GM19467 (cell line): ENCODE results near the gene COL4A2.

Experiments used
- ATAC-seq: cut with Tn5 transposase; IDR thresholded peaks from one replicate; pipeline ENCODE4 v1.9.1; 2021; ENCODE audit warnings: mild to moderate bottlenecking, moderate library complexity; ENCODE audit not compliant: unreplicated experiment

The COL4A2 gene

DNA sequence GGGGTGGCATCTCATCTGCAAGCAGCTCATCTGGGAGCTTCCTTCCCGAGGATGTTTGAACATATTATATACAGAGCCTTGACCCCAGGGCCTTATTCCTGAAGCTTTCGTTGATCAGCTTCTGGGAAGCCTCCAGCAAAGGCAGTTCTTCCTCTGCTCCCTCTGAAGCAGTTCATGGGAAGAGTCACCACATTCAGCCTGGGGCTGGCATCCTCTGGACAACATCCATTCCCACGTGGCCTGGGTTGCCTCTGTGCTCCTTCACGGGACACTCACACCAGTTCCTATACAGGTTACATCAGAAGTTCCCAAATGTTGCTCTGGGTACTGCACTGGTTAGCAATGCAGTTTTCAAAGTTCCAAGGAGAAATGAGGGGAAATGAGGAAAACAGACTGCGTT lies 29.6 kb downstream of the COL4A2 start:
- ATAC-seq: no peak

GRCh38 chr13:110337247-110337646 lies 30.2 kb downstream of the COL4A2 start:
- ATAC-seq: no peak

DNA sequence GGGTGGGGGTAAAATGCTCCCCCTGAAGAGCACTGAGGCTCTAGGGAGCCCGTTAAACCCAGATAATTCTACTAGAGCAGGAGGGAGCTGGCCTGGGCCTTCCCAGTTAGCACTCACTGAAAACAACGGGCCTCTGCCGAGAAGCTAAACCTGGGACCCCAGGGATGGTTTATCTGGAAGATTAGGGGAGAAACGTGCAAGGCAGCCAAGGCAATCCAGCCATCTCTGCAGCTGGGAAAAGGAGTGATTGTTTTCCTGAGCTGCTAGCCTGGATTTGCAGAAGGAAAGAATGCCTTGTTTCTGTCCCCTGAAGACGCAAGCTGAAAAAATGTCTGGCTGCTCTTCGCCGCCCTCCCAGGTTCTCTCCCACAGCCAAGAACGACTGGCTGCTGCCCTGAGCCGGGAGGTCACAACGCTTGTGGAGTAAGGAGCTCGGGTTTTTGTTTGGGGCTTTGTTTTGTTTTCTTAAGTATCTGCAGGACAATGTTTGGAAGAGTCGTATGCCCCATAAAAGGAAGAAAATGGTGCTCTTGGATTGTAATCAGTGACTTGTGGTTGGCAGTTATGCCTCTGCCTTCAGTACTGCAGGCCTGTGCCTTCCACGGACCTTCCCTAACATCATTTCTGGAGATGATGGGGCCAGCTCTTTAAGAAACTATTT lies 31.5 kb downstream of the COL4A2 start:
- no peak for ATAC-seq

DNA sequence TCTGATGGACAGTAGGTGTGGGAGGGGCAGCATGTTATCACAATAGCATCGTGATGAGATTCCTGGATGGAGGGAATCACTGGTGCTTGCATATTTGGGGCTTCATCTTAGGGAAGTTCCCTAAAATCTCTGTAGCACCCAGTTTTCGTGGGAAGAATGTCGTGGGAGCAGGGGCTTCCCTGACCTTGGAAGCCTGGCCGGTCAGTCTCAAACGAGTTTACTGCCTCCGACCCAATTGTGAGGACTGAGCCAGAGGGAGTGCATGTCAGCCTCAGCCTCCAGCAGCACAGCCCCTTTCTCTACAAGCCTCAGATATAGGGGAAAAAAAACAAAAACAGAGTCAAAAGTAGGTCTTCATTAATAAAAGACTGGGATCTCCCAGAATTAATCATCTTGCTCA lies 32.2 kb downstream of the COL4A2 start:
- no peak for ATAC-seq

GRCh38 chr13:110339975-110340550 lies 33.0 kb downstream of the COL4A2 start:
- ATAC-seq: no peak

DNA sequence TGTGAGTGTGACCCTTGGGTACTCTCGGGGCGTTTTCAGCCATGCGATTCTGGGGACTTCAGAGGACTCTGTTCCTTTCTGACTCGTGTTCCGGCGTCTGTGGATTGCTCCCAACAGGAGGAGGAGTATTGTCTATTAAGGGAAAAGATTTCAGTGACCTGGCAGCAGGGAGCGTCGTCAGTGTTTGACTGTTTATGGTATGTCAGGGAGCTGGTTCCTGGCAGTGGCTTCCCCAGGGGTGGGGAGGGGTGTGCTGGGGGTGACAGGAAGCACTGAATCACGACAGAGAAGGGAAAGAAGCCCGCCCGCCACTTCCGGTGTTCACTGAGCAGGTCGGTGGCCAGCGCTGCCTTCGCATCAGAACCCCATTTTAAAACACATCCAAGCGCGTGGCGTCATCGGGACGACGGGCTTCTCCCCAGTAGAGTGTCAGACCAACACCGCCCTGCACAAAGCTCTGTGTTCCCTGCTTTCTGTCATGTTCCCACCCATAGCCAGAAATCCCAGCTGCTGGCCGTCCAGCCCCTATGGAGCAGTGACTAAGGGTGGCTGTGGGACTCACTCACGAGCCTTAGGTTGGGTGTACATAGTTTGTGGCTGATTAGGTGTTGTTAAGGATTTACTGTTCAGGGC lies 33.8 kb downstream of the COL4A2 start:
- no peak for ATAC-seq

DNA sequence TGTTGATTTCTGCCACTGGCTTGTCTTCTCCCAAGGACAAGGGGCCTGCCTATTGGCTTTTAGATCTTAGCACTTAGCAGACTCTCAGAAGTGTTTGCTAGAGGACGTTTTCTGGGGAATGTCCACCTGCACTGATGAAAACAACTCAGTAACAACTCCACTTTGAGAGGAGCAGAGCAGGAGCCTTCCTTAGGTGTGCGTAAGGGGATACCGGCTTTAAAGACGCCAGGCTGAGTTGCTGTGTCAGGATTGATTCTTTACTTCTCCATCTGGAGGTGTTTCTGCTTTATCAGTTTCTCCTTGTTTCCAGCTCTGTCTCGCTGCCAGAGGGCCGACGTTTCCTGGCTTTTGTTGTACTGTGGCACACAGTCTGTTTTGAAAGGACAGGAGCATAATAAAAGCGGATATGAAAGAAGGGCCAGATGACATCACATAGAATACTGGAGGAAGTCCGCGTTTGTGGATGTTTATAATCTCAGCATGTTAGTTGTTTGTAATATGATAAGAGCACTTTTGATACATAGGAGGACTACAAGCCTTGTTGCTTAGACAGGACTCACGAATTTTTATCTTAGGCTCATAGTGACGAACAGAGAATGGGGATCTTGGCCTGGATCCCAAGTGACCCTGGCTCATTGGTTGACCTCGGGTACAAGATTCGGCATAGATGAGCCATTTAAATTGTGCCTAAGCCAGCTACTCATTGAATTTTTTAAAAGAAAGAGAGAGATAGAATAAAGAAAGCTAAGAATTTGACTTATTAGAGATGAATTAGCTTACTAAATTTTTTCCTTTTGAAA lies 34.6 kb downstream of the COL4A2 start:
- ATAC-seq: no peak

GRCh38 chr13:110342474-110342873 lies 35.4 kb downstream of the COL4A2 start:
- ATAC-seq: no peak

DNA sequence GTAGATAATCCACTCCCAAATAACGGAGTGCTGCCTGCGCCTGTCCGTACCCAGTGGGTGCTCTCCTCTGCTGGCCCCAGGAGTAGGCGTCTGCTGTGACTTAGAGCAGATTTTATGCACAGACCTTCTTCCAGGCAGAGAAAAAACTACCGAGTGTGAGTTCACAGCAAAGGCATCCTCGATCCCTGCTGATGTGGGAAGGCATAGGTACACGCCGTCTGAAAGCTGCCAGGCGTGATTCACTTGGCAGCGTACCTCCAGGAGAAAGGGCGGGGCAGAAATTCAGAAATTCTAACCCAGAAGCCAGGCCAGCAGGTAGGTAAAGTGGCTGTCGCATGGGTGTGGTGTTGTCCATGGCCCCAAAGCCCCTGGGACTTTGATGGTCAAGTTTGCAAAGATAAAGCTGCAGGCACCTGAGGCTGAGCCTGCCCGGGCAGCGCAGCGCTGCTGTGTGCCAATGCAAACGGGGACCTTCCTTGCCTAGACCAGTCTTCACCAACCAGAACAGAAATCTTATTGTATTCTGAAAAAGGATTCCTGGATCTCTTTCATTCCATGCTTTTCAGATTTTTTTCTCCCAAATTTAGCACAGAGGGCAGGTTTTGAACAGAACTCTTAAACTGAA lies 36.3 kb downstream of the COL4A2 start:
- ATAC-seq: no peak

DNA sequence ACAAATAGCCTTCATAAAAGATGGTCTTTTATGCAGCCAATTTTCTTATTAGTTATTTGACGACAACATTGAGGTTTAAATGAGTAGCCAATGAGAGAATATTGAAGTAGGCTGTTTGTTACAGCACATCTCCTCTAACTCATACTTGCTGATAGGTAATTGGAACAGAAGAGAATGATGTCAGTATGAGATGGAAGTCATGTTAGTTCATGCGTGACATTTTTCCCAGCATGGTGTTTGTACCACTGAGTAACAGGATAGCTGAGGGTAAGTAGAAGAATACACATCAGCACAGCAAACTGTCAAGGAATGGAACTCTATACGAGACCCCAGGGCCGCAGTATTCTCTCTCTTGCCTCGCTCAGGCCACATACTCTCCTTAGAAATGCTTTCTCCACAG lies 37.2 kb downstream of the COL4A2 start:
- no peak for ATAC-seq

DNA sequence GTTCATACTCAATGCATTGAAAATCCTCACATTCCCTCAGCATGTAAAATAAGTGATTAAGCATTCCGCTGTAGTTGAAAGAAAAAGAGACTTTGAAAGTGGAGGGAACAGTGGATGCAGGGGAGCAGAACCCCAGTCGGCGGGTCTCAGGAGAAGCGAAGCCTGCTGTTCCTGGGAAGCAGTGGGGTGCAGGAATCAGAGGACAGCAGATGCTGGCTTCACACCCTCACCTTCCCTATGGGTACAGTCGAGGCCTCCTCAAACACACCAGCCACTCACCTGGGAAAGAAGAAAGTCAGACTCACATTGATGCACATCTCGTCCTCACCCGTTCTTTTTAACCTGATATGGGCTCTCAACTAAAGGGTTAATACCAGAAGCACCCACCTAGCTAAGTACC lies 38.2 kb downstream of the COL4A2 start:
- ATAC-seq: no peak

DNA sequence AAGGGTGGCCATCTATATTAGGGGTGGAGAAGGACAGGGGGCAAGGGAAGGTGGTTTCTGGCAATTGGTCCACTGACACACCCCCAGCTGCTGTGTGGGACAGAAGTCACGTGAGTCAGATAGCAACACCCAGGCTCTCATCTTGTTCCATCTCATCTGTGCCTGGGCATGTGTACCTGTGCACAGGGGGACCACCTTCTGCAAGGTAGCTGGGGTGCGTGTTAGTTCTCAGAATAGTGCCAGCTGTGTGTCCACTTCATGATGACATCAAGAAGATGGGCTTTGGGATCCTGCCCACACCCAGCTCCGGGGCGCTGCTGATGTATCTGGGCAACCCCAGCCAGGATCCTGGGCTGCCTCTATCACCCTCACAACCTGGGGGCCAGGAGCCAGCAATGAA lies 38.6 kb downstream of the COL4A2 start:
- no peak for ATAC-seq

GRCh38 chr13:110346661-110347067 lies 39.6 kb downstream of the COL4A2 start:
- no peak for ATAC-seq

GRCh38 chr13:110347088-110347487 lies 40.0 kb downstream of the COL4A2 start:
- no peak for ATAC-seq

DNA sequence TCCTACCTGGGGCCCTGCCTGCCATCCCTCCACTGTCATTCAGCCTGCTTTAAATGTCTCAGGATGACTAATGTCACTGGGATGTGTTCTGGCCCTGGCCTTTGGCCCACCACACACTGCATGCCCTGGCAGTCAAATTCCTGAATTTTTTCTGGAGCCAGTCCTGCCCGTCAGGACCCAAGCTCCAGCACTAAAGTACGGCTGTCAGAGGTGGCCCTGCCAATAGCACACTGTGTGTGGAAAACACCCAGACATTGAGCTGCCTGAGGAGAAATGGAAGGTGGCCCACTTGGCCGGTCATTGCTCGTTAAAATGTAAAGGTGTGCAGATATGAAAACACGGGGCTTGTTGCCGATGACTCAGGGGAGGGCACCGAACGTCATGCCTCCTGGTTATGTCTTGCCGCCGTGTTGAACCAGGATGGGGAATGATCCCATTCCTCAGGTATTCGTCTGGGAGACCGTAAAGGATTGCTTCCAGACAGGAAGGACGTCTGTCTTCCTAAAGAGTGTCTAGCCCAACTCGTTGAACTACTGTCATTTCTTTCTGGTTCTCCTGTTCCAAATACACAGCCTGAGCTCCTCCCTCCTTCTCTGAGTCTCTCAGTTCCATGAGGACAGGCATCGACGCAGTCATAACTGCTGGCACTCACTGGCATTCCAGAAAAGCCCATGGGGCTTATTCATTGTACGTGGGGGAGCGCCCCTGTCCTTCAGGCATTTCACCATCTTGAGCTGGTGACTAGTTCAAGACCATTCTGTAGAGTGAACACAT lies 40.6 kb downstream of the COL4A2 start:
- no peak for ATAC-seq

DNA sequence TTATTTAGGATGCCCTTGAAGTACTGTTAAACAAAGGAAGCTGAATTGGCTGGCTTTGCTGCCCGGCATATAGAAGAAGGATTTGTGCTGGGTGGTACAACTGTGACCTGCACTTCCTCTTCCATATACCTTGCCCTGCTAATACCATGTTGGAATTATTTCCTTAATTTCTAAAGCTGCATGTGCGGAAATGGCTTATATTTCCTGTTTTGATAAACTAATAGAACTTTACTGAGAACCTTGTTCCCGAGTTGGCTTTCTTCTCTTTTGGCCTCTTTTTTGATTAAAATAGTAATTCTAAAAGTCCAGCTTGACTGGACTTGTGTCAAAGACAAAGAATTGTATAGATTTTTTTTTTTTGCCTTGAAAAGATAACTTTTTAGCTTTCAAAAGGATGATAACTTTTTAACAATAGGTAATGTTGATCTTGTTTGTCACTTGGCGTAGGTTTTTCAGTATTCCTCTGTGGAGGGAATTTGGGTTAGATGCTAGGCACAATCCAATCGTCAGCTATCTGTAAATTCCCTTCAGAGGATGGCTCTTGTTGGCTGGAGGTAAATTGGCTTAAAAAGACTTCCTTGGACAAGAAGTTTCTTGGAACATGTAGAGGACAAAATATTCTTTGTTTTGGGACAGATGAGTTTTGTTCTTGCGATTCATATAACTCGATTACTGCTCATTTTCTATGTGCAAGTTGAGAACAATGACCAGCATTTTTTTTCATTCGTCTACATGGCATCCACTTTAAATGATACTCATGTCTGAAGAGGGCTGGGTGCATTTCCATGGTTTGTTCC lies 41.4 kb downstream of the COL4A2 start:
- ATAC-seq: no peak

- ATAC-seq: no peak
These were observed 42.2 kb downstream of the COL4A2 start for GRCh38 chr13:110349239-110349638.

DNA sequence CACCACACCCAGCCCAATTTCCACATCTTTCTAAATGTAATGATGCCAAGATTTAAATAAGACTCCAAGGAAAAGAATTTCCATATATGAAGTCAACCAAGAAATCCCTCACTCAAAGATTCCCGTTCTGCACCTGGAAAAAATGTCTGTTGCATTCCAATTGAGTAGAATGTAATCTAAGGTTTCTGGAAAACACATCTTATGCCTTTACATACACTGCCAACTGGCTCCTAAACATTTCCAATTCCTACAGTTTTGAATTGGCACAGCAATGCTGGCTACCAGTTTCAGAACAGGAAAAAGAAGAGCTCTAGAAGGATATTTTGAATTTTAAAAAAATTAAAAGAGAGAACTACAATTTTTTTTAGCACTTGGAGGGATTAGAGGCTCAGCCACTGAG lies 43.0 kb downstream of the COL4A2 start:
- no peak for ATAC-seq

GRCh38 chr13:110350509-110350908 lies 43.4 kb downstream of the COL4A2 start:
- no peak for ATAC-seq
